GM12892 (cell line): ENCODE measurements around the gene NTRK1.

Source experiments
- DNase-seq: peaks from one replicate; pipeline ENCODE4 v3.0.0; 2011; ENCODE audit not compliant: insufficient read length
- FAIRE-seq: peaks from 2 replicates; lab custom pipeline; 2011; peaks lifted over from hg19 to GRCh38; lab: Jason Lieb, UNC
- POLR2A ChIP-seq: IDR thresholded peaks from 2 replicates; pipeline ENCODE4 v1.6.1; 2011; ENCODE audit warnings: low read depth, low read length, control low read depth
- POLR2AphosphoS5 ChIP-seq: IDR thresholded peaks from 2 replicates; pipeline ENCODE4 v1.6.1; 2011; ENCODE audit warnings: low read depth, low read length, control low read depth
- TAF1 ChIP-seq: IDR thresholded peaks from 2 replicates; pipeline ENCODE4 v1.6.1; 2011; ENCODE audit warnings: low read depth, mild to moderate bottlenecking, control low read depth, low read length, borderline replicate concordance

The NTRK1 gene

DNA sequence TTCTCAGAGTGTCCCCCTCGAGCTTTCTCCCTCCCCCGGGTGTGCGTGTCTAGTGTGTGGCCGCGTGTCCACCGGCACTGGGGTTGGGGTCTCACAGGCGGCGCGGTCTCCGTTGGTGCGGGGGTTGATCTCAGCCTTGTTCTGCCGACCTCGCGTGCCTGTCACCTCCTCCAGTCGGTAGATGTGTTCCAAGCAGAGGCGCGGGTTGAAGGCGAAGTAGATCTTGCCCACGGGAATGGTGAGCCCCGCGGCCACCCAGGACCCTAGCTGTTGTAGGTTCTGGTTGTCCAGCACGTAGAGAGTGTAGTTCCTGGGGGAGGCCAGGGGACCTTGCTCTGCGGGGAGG is 11.5 kb upstream of the NTRK1 start:
- TF ChIP-seq POLR2AphosphoS5 (no peak), POLR2A (no peak), TAF1 (no peak)
- DNase-seq = no peak
- no peak for FAIRE-seq

DNA sequence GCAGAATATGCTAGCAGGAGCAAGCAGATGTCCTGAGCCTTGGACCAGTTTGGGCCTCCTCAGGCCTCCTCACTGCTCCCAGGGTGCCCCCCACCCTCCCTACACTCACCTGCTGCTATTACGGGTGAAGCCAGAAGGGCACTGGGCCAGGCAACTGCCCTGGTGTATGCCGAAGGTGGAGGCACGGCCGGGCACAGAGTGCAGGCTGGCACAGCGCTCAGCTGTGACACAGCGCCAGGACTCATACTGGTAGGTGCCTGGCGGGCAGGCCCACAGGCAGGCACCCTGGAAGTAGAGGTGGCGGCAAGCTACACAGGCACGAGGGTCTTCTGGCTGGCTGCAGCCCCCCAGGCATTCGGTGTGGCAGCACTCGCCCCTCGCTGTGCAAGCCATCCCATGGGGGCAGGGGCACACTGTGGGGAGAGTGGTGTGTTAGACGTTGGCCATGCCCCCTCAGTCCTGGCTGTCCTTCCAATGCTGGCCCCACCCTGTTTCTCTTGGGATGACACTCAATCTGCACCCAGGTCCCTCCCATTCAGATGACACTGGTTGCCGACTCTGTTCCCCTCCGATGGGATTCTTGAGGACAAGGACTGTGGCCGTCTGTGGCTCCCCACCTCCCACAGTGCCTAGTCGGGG is 8.8 kb upstream of the NTRK1 start:
- TF ChIP-seq POLR2AphosphoS5 = no peak
- TF ChIP-seq POLR2A = no peak
- no peak for DNase-seq
- FAIRE-seq = no peak

DNA sequence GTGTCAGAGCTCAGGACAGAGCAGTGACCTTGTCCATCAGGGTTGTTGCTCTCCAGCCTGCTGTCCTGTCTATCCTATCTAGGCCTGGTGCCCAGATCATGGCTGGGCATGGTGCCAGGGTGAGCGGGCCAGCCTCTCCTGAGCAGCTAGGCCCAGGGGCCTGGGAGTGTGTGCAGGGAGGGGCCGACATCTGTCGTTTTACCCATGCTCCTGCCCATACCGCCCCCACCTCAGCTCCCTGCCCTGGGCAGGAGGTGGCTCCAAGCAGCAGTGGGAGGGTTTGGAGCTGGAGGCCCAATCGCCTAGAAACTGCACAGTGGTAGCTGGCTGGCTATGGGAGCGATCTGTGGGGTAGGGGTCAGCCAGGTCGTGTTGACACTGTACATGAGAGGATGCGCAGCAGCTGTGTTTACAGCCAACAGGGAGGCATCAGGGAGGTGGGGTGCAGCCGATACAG is 8.2 kb upstream of the NTRK1 start:
- FAIRE-seq (no peak), DNase-seq (no peak)
- TF ChIP-seq POLR2A (no peak), POLR2AphosphoS5 (no peak), TAF1 (no peak)

DNA sequence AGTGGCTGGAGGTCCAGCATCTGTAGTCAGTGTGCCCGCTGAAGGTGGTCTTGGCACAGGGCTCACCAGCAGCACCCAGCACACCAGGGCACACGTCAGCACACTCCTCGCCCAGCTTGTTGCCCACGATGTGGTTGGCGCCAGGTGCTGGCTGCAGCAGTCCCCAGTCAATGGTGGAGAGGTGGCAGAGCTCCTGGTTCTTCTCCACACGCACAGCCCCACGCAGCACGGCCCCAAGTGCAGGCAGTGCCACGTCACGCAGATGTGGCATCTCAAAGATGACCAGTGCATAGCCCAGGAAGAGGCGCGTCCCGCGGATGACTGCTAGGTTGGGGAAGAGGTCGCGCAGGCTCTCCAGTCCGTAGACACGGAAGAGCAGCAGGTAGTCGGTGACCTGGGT is 6.9 kb upstream of the NTRK1 start:
- TF ChIP-seq TAF1 (no peak), POLR2AphosphoS5 (no peak), POLR2A (no peak)
- FAIRE-seq = no peak
- no peak for DNase-seq

DNA sequence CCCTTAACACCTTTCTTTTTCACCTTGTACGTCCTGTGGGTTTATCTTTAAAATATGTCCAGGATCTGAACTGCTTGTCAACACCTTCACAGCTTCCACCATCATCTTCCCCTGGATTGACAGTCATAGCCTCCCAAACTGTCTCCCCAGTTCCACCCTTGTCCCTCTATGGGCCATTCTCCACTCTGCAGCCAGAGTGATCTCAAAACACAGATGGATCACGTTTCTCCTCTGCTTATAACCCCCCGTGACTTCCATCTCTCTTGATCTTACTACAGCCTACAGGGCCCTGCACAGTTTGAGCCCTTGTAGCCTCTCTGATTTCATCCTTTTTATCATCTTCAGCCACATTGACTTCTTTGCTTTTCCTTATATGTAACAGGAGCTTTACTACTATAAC is 6.0 kb upstream of the NTRK1 start:
- TF ChIP-seq POLR2AphosphoS5 = no peak
- no peak for TF ChIP-seq TAF1
- TF ChIP-seq POLR2A = no peak
- DNase-seq = no peak
- FAIRE-seq = no peak

DNA sequence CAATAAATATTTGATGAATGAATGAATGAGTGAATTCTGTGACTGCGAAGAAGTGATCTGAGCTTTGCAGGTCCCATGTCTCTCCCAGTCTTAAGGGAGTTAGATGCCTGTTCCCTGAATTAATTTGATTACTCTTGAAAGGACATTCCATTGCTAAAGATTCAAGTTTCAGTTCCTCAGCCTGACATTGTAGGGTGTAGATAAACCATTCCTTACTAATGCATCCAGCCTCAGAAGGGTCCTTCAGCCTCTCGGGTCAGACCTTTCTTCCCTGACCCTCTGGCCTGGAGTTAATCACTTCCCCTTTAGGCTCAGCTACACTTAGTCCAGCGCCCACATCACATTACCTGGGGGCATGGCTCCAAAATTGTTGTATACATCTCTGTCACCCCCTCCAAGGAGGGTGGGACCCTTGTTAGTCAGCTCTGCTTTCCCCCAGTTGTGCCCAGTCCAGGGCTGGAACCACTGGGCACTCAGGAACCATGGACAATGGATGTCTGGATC is 4.3 kb upstream of the NTRK1 start:
- no peak for TF ChIP-seq POLR2A
- TF ChIP-seq TAF1 = no peak
- no peak for TF ChIP-seq POLR2AphosphoS5
- FAIRE-seq = no peak
- DNase-seq = no peak

DNA sequence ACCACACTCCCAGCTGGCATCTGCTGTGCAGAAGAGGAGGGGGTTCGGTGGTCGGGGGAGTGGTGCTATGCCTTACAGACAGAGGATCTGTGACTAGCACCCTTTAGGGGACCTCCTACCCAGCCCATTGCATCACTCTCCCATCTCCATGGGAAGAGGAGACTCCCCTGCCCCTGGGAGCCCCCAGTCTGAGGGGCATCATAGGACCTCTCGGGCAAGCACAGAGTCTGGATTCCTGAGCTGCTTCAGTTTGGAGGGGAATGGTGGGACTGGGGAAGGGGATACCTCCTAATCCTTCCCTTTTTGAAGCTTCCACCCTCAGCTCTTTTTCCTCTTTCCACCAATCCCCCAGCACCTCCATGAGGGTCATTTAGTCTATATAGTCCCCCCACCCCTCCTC is 3.1 kb upstream of the NTRK1 start:
- FAIRE-seq (no peak), DNase-seq (no peak)
- TF ChIP-seq POLR2AphosphoS5 (no peak), POLR2A (no peak), TAF1 (no peak)

DNA sequence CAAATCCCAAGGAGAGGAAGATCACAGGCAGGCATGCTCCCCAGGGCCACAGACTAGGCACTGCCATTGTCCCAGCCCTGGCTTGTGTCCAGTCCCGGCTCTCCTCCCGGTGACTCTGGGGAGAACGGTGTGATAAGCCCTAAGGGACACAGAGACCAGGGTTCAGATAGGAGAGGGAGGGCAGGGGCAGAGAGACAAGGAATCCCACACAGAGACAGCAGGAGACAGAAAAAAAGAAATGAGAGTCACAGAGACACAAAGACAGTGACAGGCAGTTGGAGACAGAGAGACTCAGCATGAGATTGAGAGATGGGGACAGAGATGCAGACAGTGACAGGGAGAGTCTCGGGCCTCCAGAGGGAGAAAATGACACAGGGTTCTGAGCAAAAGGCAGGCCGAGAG is 2.1 kb upstream of the NTRK1 start:
- DNase-seq (no peak), FAIRE-seq (no peak)
- TF ChIP-seq POLR2AphosphoS5 (no peak), TAF1 (no peak), POLR2A (no peak)

DNA sequence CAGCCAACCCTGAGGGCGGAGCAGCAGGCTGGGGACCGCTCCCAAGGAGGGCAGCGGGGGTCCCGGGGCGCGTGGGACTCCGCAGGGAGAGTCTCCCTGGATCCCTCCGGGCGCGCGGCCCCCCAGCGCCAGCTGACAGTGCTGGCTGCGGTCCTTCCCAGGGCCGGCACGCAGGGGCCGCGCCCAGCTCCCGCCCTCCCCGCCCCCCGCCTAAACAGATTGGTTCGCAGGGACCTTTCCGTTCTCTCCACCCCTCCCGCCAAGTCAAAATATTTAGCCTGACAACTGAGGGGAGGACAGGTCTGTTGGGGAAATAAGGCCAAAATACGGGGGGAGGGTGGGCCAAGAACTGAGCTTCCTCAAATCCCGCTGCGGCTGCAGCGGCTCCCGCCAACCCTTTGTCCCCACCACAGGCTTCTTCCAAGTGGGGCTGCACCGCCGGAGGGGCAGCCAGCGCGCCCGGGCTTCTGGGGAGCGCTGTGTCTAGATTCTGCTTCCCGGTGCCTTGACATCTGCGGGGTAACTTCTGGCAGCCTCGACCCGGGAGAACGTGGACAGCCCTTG is 1.6 kb upstream of the NTRK1 start, which contains the start of gene INSRR:
Gene INSRR (minus strand): TSS at position 159 of the 564 bp plus-strand sequence. CDS start 496 bp downstream, outside the sequence.
- DNase-seq = no peak
- TF ChIP-seq POLR2AphosphoS5 = no peak
- TF ChIP-seq TAF1 = no peak
- TF ChIP-seq POLR2A = no peak
- FAIRE-seq = no peak

DNA sequence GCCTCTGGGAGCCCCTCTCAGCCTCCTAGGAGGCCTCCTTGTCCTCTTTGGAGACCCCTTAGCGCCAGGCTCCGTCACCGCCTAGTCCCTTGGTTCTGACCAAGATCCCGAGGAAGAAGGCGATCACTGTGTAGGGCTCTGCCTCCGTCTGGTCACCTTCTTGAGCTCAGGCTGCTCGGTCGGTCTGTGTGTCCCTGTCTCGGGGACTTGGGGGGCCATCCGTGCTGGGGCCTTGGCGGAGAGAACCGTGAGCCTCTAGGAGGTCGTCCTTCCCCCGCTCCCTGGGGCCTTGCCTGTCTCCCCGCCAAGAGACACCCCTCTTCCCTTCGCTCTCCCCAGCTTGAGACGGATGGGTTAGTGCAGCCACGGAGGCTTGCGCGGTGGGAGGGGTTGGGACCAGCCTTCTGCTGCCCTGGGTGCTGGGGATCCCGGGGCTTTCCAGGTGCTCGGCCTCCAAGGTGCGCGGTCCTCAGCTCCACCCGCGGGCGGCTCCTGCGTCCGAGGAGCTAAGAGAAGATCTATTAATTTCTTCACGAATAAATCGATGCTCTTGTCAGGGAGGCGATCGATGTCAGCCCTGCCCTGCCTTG is 1.0 kb upstream of the NTRK1 start:
- peak; percentile 47 for DNase-seq
- TF ChIP-seq POLR2AphosphoS5 (no peak), TAF1 (no peak), POLR2A (no peak)
- FAIRE-seq = no peak

DNA sequence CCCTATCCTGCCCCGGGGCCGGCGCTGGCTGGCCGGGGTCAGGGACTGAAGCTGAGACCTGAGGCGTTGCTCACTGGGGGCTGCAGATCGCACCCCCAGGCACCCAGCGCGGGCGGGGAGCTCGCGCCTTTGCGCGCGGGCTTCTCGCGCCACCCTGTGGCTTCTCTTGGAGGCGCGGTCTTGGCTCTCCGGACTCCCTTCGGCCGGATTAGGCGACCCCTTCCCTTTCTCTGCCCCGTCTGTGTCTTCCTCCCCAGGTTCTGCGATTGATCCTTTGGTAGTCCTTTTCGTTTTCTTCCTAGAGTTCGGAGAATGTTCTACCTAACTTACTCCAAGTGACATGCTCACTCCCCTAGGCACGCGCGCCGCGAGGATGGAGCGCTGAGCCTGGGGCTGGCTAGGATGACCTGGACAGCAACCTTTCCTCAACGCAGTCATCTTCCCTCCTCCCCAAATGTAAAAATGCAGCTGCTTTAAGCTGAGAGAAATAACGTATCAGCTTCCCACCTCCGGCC is 495 bp upstream of the NTRK1 start:
- DNase-seq = peak; percentile 84
- TF ChIP-seq POLR2A = no peak
- TF ChIP-seq TAF1 = no peak
- no peak for TF ChIP-seq POLR2AphosphoS5
- peak; percentile 9 for FAIRE-seq
